Non-pigmented ciliary epithelial cell (primary cell): ENCODE results near the gene TIMM9.
"Not testable (repeated sequence)": the region's sequence is repeated elsewhere in the genome, so short reads cannot be mapped to it uniquely, and the experiment has no call there.

Experiments used
- DNase-seq: peaks from one replicate; pipeline ENCODE4 v3.0.0-alpha.2; 2010; ENCODE audit warnings: low read depth

Gene TIMM9, protein sequence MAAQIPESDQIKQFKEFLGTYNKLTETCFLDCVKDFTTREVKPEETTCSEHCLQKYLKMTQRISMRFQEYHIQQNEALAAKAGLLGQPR

DNA sequence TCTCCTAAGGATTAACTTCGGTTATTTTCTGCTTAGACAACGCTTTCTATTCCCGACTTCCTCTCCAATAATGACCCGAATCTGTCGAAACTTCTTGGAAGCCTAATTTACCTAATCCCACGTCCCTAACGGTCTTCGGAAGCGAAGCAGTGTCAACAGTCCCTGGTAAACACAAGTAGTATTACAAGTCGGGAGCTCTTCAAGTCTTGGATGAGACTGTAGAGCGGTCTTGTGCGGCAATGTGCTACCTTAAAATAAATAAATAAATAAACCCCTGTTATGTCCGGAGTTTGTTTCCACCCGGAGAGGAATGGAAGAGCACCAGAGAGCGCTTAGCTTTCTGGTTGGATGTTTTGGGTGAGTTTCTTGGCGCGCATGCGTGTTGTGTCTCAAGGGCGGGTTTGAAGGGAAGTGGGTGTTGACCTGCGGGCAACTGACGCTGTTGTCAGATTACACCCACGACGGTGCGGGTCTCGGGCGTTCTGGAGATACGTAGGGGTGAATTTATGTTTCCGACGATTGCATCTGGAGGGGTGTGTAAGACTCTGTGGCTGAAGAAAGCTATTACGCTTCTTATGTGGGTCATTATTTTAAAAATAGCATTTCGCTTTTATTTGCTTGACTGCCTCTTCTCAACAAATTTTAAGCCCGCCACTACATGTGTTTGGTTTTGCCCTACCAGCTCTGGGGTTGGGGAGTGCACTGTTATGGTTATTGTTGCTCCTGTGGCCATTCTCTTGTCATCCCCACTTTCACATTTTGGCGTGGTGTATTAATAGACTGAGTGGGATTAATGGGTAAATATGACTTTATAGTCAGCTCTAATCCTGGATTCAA is at the start of gene TIMM9, which contains the start of gene KIAA0586:
TIMM9 (minus strand) TSS at position 251 of the 837 bp plus-strand sequence. CDS start 15,586 bp downstream, outside the sequence.
KIAA0586 (plus strand) TSS at position 439 of the 837 bp plus-strand sequence. CDS start 546 bp downstream, outside the sequence.
- DNase-seq: peak; percentile 97

DNA sequence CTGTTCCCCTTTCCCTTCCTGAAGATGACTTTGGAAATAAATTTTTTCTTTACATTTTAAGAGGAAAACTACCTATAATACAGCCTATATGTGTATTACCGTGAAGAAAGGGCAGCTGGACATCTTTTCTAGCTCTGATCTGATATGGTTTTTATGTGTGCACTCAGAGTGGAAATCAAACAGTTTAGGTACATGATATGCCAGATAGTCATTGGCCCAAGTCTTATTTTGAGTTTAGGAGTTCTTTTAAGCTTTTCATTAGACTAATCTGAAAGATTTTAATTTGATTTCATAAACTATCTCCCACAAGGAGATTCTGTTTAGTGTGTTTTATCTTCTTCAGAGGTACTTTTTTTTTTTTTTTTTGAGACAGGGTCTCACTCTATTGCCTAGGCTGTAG is 49.0 kb upstream of the TIMM9 start:
- no peak for DNase-seq

- DNase-seq: no peak
Observed at GRCh38 chr14:58469309-58469708, 42.0 kb upstream of the TIMM9 start.

DNA sequence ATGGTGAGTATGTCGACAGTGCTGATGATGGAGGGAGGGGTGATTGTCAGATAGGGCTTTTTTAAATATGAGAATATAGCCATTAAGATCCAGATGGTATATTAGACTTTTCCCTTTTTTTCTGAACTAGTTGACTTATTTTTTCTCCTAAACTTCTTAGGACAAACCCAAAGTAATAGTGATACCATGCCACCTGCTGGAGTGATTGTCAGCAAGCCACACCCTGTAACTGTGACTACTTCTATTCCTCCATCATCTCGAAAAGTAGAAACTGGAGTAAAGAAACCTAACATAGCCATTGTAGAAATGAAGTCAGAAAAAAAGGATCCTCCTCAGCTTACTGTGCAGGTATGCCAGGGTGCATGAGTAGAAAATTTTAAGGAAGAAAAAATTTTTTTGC is 40.2 kb upstream of the TIMM9 start:
- DNase-seq: no peak

DNA sequence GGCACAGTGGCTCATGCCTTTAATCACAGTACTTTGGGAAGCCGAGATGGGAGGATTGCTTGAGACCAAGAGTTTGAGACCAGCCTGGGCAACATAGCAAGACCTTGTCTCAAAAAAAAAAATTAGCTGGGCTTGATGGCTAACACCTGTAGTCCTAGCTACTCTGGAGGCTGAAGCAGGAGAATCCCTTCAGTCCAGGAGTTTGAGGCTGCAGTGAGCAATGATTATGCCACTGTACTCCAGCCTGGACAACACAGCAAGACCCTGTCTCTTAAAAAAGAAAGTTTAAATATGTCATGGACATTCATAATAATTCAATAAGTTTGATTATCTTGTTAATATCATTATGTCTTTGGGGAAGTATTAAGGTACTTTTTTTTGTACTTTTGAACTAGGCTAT is 39.1 kb upstream of the TIMM9 start:
- no peak for DNase-seq

GRCh38 chr14:58465421-58465820 is 38.1 kb upstream of the TIMM9 start:
- peak; percentile 27 for DNase-seq

DNA sequence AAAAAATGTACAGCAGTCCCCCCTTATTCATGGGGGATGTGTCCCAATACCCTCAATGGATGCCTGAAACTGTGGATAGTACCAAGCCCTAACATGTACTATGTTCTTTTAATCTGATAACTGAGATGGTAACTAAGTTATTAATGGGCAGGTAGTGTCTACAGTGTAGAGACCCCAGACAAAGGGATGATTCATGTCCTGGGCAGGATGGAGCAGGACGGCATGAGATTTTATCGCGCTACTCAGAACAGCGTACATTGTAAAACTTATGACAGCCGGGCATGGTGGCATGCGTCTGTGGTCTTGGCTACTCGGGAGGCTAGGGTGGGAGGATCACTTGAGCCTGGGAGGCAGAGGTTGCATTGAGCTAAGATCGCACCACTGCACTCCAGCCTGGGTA is 37.3 kb upstream of the TIMM9 start:
- no peak for DNase-seq

DNA sequence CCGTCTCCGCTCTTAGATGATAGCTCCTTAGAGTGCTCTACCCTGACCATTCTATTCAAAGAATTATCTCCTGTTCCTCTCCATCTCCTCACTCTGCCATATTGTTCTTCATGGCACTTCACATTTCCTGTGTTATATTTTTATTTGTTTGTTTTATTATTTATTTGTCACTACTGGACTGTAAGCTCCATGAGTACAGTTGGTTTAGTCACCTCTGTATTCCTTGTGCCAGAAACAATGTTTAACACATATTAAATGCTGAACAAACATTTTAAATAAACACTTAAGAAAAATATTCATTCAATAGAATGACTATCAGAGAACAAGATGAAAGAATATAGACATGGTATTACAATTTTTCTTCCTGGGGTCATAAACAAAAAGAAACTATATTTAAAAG is 35.8 kb upstream of the TIMM9 start:
- no peak for DNase-seq

DNA sequence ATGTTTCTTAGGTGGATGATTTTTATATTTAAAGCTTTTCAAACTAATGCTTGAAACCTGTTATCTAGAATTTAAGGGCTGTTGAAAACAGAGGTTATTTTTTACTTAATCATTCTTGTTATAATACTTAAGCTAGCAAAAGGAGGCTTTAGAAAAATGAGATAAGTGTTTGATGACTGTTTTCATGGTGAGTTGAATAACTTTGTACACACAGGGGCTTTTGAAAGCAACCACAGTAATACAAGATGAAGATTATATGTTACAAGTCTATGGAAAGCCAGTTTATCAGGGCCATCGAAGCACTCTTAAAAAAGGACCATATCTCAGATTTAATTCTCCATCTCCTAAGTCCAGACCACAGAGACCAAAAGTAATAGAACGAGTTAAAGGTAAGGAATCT is 33.4 kb upstream of the TIMM9 start:
- DNase-seq: no peak

- peak; percentile 3 for DNase-seq
Observed at GRCh38 chr14:58455593-58456265, 28.4 kb upstream of the TIMM9 start.

DNA sequence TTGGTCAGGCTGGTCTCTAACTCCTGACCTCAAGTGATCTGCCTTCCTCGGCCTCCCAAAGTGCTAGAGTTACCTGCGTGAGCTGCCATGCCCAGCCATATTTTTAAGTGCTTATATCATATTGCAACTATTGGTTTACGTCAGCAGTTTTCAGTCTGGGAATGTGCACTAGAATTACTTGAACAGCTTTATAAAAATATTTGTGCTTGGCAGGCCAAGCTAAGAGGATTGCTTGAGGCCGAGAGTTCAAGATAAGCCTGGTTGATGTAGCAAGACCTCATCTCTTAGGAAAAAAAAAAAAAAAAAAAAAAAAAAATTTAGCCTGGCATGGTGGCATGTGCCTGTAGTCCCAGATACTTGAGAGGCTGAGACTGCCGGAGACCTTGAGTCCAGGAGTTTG is 17.3 kb upstream of the TIMM9 start:
- DNase-seq: no peak

DNA sequence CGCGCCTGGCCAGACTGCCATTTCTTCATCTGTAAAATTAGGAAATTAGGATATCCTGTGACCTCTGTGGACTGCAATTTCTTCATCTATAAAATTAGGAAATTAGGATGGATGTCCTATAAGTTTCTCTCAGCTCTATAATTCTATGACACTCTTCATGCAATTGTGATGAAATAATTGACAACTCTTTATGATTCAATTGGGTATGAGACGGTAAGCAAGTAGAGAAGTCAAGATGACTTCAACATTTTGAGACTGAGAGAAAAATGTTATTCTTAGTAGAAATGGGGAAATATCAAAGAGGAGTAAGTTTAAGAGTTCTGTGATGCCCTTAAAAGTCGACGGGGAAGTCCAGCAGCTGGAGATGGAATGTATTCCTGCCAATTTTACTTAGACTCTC is 12.1 kb upstream of the TIMM9 start:
- no peak for DNase-seq

- DNase-seq: peak; percentile 55
Observed at GRCh38 chr14:58430156-58430555, 2.8 kb upstream of the TIMM9 start.

DNA sequence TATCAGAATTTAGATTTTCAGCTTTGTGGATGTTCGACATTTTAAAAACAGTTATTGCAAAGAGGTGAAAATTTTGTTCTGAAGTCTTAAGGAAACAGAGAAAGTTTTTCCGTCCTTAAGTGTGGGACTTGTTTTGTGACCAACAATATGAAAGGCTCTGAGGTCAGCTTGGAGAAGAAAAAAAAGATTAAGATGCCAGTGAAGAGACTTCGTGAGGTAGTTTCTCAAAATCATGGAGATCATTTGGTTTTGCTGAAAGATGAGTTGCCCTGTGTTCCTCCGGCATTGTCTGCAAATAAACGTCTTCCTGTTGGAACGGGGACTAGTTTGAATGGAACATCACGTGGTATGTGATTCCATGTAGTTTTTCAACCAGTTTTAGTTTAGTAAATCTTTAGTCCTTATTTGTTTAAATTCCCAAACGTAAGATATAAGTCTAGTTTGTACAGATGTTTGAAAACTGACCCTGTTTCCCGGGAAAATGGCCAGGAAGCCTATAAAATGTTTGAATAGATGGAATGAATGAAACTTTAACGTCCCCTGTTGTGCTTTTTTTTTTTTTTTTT is 870 bp upstream of the TIMM9 start:
- peak; percentile 27 for DNase-seq

GRCh38 chr14:58426670-58427280 is 556 bp downstream of the TIMM9 start:
- DNase-seq: peak; percentile 17

GRCh38 chr14:58416934-58417333 is 10.4 kb downstream of the TIMM9 start:
- DNase-seq: not testable (repeated sequence)

DNA sequence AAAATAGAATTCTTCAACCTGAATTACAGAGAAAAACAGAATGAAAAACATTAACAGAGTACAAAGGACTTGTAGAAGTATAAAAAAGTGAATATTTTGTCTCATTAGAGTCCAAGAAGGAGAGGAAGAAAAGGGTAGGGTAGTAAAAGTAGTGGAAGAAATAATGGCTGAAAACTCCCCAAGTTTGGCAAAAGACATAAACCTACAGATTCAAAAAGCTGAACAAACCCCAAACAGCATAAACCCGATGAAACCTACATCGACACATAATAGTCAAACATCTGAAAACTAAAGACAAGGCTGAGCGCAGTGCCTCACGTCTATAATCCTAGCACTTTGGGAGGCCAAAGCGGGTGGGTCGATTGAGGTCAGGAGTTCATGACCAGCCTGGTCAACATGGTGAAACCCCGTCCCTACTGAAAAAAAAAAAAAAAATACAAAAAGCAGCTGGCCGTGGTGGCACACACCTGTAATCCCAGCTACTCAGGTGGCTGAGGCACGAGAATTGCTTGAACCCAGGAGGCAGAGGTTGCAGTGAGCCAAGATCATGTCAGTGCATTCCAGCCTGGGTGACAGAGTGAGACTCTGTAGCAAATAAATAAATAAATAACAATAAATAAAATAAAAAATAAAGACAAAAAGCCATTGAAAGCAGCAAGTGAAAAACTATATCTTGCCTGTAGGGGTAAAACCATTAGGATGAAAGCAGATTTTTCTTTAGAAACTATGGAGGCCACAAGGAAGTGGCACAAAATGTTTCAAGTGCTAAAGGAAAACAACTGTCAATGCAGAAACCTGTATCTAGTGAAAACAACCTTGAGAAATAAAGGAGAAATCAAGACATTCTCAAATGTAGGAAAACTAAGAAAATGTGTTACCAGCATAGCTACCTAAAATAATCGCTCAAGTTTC is 11.4 kb downstream of the TIMM9 start:
- DNase-seq: no peak

DNA sequence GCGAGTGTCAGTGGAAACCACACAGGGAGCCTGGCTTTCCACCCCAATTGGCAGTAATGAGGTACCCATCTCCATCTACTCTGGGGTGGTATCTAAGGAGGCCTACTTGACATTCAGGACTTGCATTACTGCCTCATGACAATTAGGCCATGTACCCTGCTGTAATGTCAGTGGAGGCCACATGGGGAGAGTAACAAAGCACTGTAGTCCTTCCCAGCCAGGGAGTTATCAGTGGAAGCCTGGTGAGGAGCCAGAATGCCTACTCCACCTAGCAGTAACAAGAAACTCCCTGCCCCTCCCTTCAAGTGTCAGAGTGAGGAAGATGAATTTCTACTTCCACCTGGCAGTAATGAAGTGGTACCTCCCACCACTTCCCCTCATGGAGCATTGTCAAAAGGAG is 12.5 kb downstream of the TIMM9 start:
- DNase-seq: no peak

GRCh38 chr14:58408681-58409215 is 18.6 kb downstream of the TIMM9 start:
- DNase-seq: no peak

DNA sequence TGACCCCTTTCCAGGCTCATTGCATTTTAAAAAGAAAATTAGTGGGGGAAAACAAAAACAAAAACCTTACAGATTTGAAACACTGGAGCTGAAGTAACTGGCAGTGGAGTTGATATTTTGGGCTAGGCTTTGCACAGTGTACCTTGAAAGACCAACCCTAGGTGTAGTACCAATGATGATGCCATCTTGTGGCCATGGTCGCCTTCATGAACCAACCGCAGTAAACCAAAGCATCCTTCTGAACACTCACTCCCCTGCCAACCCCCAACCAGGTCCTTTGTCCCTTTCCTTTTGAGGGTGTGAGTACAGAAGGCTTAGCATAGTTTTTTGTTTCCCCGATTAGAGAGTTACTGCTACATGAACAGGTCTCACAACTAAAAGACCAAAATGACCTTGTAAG is 25.7 kb downstream of the TIMM9 start:
- no peak for DNase-seq

- no peak for DNase-seq
Observed at GRCh38 chr14:58398895-58399294, 28.4 kb downstream of the TIMM9 start.
